Epithelial cell of proximal tubule (primary cell): ENCODE data around the gene SLC7A5. TPM values are rescaled to one million over a fixed set of nuclear protein-coding genes. Genes with fewer than 3 reads are reported as not detected.
"Not testable (repeated sequence)": the region's sequence is repeated elsewhere in the genome, so short reads cannot be mapped to it uniquely, and the experiment has no call there.

Source experiments
- DNase-seq: peaks from one replicate; pipeline ENCODE4 v3.0.0-alpha.2; 2011; ENCODE audit warnings: low read depth
- H3K4me3 ChIP-seq: 2 replicates; pipeline ENCODE4 v1.5.1; 2011; ENCODE audit warnings: low read depth, mild to moderate bottlenecking, low read length
- total RNA-seq: library from RNA; depleted of rRNA; stranded (reverse); fragments of >200 nt; gene quantifications from 2 replicates; pipeline ENCODE4 v1.2.3, GENCODE V29; 2015
- TF ChIP-seq, protein P1 (sequence below): conservative IDR thresholded peaks from 2 replicates; pipeline ENCODE4 v1.5.1; 2012; ENCODE audit warnings: low read depth, mild to moderate bottlenecking, low read length

SLC7A5 gene
- total RNA-seq, 1 donor from 2014 or later: 55.1 TPM

DNA sequence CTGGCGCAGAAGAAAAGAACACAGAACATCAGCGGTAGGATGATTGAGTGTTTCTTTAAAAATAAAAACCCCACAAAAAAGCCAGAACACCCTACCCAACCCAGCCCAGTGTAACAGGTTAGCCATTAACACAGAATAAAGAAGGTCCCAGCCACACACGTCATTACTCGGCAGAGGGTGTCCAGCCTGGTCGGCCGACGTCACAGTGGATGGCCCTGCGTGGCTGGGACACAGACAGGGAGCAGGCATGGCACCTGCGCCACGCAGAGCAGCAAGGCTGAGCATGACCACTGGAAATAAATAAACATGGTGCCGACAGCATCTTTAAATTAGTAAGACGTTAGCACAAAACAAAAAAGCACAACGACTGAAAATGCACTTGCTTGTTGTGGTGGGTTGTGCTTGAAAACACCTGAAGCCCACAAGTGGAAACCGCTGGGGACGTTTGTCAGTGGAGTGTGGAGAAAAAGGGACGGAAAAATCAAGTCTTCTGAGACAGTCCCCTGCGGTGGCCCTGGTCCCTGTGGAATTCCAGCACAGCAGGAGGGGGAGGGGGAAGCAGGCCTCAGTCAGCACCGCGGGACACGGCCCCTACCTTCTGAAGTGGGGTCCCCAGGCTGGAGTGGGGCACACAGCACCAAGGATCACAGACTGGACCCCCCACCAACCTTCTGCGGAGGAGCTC is 39.2 kb downstream of the SLC7A5 start:
- H3K4me3 ChIP-seq: no peak overlapping the region
- TF ChIP-seq, protein P1, sequence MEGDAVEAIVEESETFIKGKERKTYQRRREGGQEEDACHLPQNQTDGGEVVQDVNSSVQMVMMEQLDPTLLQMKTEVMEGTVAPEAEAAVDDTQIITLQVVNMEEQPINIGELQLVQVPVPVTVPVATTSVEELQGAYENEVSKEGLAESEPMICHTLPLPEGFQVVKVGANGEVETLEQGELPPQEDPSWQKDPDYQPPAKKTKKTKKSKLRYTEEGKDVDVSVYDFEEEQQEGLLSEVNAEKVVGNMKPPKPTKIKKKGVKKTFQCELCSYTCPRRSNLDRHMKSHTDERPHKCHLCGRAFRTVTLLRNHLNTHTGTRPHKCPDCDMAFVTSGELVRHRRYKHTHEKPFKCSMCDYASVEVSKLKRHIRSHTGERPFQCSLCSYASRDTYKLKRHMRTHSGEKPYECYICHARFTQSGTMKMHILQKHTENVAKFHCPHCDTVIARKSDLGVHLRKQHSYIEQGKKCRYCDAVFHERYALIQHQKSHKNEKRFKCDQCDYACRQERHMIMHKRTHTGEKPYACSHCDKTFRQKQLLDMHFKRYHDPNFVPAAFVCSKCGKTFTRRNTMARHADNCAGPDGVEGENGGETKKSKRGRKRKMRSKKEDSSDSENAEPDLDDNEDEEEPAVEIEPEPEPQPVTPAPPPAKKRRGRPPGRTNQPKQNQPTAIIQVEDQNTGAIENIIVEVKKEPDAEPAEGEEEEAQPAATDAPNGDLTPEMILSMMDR: no peak
- no peak for DNase-seq

DNA sequence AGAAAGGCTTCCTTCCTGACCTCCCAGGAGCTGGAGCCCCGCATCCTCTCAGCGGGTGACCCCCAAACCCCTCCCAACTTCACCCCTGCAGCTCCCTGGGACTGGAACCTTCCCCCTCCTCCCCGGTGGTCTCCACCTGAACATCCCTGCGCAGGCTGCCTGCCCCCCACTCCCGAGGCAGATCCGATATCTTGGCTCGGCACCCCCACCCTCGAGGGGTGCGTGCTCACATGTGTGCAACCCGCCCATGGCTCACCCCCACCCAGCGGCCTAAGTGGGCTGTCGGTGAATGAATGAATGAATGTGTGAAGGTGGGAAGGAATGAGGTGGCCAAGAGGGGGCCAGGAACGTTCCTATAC is 39.7 kb downstream of the SLC7A5 start:
- DNase-seq: no peak
- no peak overlapping the region for H3K4me3 ChIP-seq
- TF ChIP-seq, protein P1: no peak

DNA sequence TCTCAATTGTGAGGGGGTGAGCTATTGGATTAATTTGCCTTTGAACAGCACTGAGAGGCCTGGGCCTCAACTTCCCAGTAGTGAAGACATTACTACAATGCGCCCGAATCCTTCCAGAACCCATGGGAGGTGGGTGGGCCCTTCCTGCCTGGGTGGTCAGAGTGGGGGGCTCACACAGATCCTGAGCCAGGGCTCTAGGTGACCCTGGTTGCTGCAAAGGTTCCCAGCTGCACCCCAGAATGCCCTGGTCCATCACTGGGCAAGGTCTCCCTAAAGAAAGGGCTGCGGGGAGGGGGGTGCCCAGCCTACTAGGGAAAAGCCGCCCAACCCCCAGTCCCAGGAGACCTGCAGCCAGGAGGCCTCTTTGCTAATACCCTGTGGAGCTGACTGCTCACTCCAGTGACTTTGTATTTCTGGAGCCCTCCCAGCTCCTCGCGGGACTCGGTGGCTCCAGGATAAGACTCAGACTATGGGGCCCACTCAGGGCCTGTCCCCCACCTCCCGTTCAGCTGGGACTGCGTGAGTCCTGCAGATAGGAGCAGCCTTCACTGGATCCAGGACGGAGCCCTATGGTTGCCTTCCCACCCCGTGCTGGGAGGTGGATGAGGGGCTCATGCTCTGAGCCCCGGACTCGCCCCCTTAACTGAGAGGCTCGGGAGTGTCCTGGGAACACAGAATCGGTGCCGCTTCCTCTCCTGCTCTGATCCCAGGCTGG is 40.2 kb downstream of the SLC7A5 start:
- H3K4me3 ChIP-seq: no peak overlapping the region
- DNase-seq: no peak
- TF ChIP-seq, protein P1: no peak

DNA sequence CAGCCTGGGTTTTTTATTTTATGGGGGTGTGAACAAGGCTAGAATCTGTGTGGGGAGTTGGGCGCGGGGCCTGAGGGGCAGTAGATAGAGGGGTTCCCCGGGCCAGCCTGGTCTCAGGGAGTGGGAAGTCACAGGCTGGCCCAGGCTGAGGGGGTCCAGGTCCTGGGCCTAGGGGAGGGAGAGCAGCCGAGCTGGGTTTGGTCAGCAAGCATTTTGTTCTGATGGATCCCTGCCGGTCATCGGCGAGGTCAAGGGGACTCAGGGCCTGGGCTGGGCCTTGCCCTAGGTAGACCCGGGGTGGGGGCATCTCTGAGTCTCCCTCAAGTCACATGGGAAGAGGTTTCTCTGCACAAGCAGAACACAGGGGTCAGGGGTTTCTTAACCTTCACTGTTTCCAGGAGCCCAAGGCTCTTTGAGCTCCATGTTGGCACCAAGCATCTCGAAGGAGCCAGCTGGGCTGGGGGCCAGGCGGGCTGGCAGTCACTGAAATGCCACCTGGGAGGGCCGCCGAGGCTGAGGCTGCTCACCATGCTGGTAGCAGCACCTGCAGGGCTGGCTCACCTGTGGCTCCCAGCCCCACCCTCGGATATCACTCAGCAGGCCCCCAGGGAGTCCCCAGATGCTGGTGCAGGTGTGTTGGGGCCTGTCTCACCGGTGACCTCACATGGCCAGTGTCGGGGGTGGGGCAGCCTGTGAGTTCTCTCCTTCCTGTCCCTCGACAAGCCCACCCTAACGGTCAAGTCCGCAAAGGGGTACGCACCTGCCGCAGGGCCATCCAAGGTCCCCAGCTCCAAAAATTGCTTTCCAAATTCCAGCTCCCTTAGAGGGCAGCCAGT is 41.0 kb downstream of the SLC7A5 start:
- H3K4me3 ChIP-seq: no peak overlapping the region
- DNase-seq: no peak
- TF ChIP-seq, protein P1: no peak

DNA sequence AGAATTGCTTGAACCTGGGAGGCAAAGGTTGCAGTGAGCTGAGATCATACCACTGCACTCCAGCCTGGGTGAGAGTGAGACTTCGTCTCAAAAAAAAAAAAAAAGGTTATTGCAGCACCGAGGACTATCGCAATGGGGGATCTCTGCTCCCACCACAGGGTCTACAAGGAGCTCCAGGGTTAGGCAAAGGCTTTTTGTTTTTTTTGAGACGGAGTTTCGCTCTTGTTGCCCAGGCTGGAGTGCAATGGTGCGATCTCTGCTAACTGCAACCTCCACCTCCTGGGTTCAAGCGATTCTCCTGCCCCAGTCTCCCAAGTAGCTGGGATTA is 41.8 kb downstream of the SLC7A5 start:
- H3K4me3 ChIP-seq, DNase-seq: not testable (repeated sequence)

DNA sequence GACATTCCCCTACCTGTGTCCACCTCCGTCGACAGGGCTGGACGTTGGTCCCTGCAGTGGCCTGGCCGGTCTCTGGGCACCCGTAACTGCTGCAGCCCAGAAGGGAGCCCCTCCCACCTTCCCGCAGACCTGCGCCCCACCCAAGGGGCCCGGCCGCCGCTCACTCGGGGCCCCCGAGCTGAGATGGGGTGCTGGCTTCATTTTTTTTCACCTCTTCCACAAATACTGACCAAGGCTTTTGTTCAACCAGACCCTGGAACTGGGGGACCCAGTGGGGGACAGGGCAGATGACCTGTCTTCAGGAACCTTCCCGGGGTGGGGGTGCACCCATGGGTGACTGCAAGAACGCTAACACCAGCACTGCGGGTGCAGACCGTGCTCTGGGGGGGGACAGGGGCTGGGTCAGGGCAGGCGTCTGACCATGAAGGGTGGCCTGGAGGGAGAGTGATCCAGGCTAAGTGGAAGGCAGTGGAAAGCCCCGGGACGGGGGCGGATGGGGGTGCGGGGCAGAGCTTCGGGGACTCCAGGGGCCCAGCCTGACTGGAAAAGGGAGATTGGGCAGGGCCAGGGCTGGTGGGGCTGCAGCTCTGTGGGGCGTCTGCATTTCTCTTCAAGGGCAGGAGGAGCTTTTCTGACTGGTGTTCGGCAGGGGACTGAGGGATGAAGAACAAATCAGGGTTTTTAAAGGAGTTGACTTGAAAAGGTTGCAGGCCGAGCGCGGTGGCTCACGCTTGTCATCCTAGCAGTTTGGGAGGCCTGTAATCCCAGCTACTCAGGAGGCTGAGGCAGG is 42.3 kb downstream of the SLC7A5 start:
- no peak overlapping the region for H3K4me3 ChIP-seq
- DNase-seq: no peak
- TF ChIP-seq, protein P1: no peak

DNA sequence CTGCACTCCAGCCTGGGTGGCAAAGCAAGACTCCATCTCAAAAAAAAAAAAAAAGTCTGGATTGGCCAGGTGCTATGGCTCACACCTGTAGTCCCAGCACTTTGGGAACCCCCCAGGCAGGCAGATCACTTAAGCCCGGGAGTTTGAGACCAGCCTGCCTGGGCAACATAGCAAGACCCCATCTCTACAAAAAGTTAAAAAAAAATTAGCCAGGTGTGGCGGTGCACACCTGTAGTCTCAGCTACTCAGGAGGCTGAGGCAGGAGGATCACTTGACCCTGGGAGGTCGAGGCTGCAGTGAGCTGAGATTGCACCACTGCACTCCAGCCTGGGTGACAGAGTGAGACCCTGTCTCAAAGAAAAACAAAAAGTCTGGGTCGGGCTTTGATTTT is 42.9 kb downstream of the SLC7A5 start:
- not testable (repeated sequence) for DNase-seq, H3K4me3 ChIP-seq

DNA sequence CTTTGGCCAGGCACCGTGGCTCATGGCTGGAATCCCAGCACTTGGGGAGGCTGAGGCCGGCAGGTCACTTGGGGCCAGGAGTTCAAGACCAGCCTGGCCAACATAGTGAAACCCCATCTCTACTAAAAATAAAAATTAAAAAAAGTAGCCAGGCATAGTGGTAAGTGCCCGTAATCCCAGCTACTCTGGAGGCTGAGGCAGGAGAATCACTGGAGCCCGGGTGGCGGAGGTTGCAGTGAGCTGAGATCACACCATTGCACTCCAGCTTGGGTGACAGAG is 43.5 kb downstream of the SLC7A5 start:
- H3K4me3 ChIP-seq, DNase-seq: not testable (repeated sequence)
